NCI-H460 (cell line): Measurements from ENCODE around the gene PRELID1. TPM values are rescaled to one million over a fixed set of nuclear protein-coding genes. Genes with fewer than 3 reads are reported as not detected.
"Not testable (repeated sequence)": the region's sequence is repeated elsewhere in the genome, so short reads cannot be mapped to it uniquely, and the experiment has no call there.

Source experiments
- DNase-seq: peaks from one replicate; pipeline ENCODE4 v3.0.0-alpha.2; 2016; ENCODE audit warnings: low read depth; ENCODE audit errors: extremely low read depth
- polyA plus RNA-seq: library from polyadenylated mRNA; depleted of rRNA; stranded (reverse); fragments of >200 nt; gene quantifications from 2 replicates; pipeline ENCODE4 v1.2.3, GENCODE V29; 2014; cell fraction: nucleus; rRNA removed
- total RNA-seq: library from RNA; depleted of rRNA; stranded (reverse); fragments of >200 nt; shearing (Covaris generic); gene quantifications from 2 replicates; pipeline ENCODE4 v1.2.3, GENCODE V29; 2014; rRNA removed

PRELID1 gene, protein sequence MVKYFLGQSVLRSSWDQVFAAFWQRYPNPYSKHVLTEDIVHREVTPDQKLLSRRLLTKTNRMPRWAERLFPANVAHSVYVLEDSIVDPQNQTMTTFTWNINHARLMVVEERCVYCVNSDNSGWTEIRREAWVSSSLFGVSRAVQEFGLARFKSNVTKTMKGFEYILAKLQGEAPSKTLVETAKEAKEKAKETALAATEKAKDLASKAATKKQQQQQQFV
- total RNA-seq, result 192 and 236 TPM in 2 replicates
- polyA plus RNA-seq, result 531 and 589 TPM in 2 replicates

- peak; percentile 80 for DNase-seq
Measured at GRCh38 chr5:177303121-177303924, at the start of gene PRELID1, which contains the start of gene RAB24. Gene PRELID1, plus strand, starts transcription at chr5:177303799. Its CDS starts 187 bp downstream, at chr5:177303986. Gene RAB24, minus strand, starts transcription at chr5:177303719. Its CDS starts 431 bp downstream, at chr5:177303288.

- no peak for DNase-seq
Measured at GRCh38 chr5:177256296-177256695, 47.3 kb upstream of the PRELID1 start.

DNA sequence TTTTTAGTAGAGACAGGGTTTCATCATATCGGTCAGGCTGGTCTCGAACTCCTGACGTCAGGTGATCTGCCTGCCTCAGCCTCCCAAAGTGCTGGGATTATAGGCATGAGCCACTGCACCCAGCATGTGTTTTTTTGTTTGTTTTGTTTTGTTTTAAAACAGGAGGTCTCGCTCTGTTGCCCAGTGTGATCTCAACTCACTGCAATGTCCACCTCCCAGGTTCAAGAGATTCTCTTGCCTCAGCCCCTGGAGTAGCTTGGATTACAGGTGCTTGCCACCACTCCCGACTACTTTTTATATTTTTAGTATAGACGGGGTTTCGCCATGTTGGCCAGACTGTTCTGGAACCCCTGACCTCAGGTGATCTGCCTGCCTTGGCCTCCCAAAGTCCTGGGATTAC lies 44.9 kb upstream of the PRELID1 start:
- not testable (repeated sequence) for DNase-seq

DNA sequence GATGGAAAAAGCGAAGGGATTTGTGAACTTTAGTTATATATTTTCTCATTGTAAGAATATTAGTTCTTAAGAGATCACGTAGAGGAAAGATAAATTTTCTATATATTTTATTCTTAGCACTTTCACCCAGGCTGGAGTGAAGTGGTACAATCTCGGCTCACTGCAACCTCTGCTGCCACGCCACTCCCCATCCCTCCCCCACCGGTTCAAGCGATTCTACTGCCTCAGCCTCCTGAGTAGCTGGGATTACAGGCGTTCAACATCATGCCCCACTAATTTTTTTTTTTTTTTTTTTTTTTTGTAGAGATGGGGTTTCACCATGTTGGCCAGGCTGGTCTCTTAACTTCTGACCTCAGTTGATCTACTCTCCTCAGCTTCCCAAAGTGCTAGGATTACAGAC lies 42.6 kb upstream of the PRELID1 start:
- no peak for DNase-seq

- DNase-seq, result no peak
Measured at GRCh38 chr5:177261510-177261909, 42.1 kb upstream of the PRELID1 start.

DNA sequence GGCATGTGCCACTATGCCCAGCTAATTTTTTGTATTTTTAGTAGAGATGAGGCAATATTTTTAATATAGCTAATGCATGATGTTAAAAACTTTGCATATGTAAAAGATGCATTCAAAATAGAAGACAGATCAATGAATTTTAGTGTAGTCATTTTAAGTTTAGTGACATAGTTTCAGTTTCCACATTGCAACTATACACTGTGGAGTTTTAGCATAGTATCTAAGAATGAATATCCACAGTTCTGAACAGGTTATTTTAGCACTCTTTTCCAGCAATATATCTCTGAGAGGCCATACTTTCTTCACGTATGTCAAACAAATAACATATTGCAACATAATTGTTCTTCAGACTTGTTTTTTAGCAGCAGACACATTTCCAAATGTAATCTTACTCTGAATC lies 39.4 kb upstream of the PRELID1 start:
- no peak for DNase-seq

- DNase-seq, result no peak
Measured at GRCh38 chr5:177265395-177265794, 38.2 kb upstream of the PRELID1 start.

GRCh38 chr5:177269232-177269895 lies 34.2 kb upstream of the PRELID1 start:
- no peak for DNase-seq

DNA sequence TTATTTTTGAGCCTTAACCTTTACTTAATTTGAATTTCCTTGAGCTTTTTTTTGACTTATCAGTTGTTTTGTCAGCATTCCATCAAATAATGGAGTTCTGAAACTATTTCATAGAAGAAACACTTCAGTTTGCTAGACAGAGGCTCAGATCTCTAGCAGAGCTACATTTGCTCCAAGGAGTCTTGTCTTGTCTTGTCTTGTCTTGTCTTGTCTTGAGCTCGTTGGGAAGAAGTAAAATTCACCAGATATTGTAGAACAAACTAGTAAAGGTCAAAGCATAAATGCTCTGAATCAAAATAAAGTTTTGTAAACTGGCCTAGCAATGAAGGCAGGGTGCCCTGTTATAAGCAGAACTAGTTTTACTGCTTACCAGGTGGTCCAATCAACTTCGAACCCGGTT lies 33.6 kb upstream of the PRELID1 start:
- no peak for DNase-seq

DNA sequence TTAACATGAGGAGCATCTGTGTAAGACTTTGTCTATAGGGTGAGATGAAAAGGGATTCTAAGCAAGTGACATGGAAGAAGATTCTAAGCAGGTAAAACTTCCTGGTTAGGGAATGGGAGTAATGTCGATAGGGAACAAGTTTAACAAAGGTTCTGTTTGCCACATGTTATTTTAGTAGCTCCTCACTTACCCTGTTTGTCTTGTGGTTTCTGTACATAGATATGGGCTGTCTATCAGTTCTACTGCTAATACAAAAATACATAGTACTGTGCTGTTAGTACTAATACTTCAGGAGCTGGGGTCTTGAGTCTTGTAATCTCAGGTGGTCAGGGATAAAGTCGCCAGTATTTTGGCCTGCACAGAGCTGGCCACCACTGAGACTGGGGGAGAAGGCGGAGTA lies 32.9 kb upstream of the PRELID1 start:
- DNase-seq, result no peak

DNA sequence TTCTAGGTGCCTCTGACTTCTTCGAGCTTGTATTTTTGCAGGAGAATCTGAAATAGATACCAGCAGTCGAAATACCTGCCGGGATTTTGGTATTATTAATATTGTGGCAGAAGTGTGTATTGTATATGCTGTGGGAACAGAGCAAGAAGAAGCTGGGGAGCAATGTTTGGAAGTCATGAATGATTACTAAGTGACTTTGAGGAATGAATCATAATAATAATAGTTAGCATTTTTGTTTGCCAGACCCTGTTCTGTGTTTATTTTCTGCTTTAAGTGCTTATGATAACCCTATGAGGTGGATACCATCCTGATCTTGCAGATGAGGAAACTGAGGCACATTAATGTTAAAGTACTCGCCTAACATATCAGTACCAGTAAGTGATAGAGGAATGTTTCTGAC lies 32.5 kb upstream of the PRELID1 start:
- no peak for DNase-seq

DNA sequence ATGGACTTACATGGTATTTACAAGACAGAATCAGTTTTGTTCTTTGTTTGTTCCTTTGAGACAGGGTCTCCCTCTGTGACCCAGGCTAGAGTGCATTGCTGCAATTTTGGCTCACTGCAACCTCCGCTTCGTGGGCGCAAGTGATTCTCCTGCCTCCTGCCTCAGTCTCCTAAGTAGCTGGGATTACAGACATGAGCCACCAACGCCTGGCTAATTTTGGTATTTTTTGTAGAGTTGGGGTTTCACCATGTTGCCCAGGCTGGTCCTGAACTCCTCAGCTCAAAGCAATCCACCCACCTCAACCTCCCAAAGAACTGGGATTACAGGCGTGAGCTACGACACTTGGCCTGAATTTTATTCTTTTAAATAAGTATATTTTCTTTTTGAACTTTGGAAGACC lies 27.7 kb upstream of the PRELID1 start:
- no peak for DNase-seq

DNA sequence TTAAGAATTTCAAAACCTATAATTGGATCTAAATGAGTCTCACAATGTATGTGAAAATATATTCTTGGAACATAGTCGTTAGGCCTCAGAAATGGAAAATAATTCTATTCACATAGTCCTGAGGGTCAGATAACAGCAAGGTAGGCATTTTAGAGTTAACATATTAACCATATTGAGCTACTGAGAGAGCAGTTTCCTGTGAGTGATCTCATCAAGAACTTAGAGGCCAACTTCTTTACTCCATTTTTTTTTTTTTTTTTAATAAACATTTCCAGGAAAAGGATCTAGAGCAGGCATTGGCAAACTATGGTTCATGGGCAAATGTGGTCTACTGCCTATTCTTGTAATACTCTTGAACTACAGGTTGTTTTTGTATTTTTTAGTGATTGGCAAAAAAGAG lies 26.7 kb upstream of the PRELID1 start:
- no peak for DNase-seq

DNA sequence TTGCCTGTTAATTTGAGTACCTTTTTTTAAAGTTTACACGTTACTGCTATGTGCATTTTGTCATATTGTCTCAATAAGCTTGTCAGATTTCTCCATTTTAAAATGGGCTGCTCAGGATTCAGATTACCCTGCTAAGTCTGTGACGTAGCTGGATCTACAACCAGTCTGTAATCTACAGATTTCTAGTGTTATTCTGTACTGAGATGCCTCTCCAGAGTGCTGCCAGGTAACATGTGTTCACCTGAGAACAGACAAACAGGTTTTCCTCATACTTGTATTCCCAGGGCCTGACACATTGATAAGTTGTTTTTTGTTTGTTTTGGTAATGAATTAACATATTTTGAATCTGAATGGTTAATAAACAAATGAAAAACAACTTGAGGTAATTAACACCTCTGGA lies 15.4 kb upstream of the PRELID1 start:
- no peak for DNase-seq

GRCh38 chr5:177290816-177291596 lies 12.6 kb upstream of the PRELID1 start:
- DNase-seq, result no peak

DNA sequence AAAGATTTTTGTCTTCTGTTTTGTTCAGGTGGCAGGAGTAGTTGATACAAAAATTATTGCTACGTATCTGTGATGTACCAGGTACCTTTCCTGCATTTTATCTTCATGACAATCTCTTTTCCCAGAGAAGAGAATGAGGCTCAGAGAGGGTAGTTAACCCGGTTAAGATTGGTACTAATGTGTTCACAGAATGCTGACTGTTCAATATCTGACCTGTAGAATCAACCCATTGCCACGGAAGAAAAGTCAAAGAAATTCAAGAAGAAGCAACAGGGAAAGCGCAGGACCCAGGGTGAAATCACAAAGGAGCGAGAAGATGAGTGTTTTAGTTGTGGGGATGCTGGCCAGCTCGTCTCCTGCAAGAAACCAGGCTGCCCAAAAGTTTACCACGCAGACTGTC lies 11.9 kb upstream of the PRELID1 start:
- no peak for DNase-seq

DNA sequence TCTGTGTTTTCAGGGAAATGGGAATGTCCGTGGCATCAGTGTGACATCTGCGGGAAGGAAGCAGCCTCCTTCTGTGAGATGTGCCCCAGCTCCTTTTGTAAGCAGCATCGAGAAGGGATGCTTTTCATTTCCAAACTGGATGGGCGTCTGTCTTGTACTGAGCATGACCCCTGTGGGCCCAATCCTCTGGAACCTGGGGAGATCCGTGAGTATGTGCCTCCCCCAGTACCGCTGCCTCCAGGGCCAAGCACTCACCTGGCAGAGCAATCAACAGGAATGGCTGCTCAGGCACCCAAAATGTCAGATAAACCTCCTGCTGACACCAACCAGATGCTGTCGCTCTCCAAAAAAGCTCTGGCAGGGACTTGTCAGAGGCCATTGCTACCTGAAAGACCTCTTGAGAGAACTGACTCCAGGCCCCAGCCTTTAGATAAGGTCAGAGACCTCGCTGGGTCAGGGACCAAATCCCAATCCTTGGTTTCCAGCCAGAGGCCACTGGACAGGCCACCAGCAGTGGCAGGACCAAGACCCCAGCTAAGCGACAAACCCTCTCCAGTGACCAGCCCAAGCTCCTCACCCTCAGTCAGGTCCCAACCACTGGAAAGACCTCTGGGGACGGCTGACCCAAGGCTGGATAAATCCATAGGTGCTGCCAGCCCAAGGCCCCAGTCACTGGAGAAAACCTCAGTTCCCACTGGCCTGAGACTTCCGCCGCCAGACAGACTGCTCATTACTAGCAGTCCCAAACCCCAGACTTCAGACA lies 9.6 kb upstream of the PRELID1 start:
- no peak for DNase-seq

DNA sequence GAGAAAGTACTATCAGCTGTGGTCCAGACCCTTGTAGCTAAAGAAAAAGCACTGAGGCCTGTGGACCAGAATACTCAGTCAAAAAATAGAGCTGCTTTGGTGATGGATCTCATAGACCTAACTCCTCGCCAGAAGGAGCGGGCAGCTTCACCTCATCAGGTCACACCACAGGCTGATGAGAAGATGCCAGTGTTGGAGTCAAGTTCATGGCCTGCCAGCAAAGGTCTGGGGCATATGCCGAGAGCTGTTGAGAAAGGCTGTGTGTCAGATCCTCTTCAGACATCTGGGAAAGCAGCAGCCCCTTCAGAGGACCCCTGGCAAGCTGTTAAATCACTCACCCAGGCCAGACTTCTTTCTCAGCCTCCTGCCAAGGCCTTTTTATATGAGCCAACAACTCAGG lies 9.0 kb upstream of the PRELID1 start:
- DNase-seq, result no peak

DNA sequence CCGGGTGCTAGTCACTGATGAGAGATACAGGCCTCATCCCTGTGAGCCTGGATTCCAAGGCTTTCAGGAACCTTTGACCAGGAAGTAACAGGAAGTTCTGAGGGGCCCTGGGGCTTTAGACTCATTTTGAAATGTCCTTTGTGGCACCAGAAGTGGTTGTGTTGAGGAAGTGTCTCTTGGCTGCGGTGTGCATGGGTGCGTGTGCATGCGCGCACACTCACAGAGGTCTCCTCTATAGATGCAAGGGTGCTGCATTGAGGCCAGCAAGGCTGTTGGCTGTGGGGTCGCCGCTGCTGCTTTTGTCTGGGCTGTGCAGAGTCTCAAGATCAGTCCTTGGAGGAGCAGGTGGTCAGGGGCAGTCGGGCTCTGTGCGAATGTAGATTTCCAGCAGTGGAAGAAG lies 7.7 kb upstream of the PRELID1 start:
- DNase-seq, result no peak

- no peak for DNase-seq
Measured at GRCh38 chr5:177296581-177296980, 7.0 kb upstream of the PRELID1 start.
